Nephron (organoid): Measurements from ENCODE around the gene MRM3.

Experiments
- H3K27ac Mint-ChIP-seq, 3 experiments: 2 replicates each; pipeline ENCODE4 v1.8.0; 2020; ENCODE audit warnings: mixed read lengths in 3 of 3, mild to moderate bottlenecking in 2 of 3, moderate library complexity in 1 of 3
- H3K27me3 Mint-ChIP-seq: 2 replicates; pipeline ENCODE4 v1.8.0; 2021; ENCODE audit warnings: low read depth, mild to moderate bottlenecking, moderate library complexity, mixed read lengths
- H3K36me3 Mint-ChIP-seq: 2 replicates; pipeline ENCODE4 v1.8.0; 2020; ENCODE audit warnings: low read depth, mixed read lengths
- H3K4me1 Mint-ChIP-seq: 2 replicates; pipeline ENCODE4 v1.8.0; 2020; ENCODE audit warnings: mixed read lengths
- H3K4me3 Mint-ChIP-seq, 3 experiments: 2 replicates each; pipeline ENCODE4 v1.8.0; 2020; ENCODE audit warnings: mild to moderate bottlenecking in 3 of 3, mixed read lengths in 3 of 3, moderate library complexity in 2 of 3
- H3K9me3 Mint-ChIP-seq: 2 replicates; pipeline ENCODE4 v1.8.0; 2020; ENCODE audit warnings: mixed read lengths
- CTCF ChIP-seq, 3 experiments: fragments of 200-600 bp; sonication (generic); IDR thresholded peaks; one replicate each; pipeline ENCODE4 v1.5.0; 2021; ENCODE audit warnings: antibody characterized with exemption in 3 of 3; ENCODE audit not compliant: unreplicated experiment in 3 of 3

The MRM3 gene

GRCh38 chr17:838486-838885 is 56.3 kb downstream of the MRM3 start:
- peaks cover 3% of the 10 kb centered on the region for H3K9me3 Mint-ChIP-seq
- no peak overlapping the region for H3K4me3 Mint-ChIP-seq
- peaks cover 28% of the 10 kb centered on the region for H3K4me1 Mint-ChIP-seq
- no peak overlapping the region for H3K27ac Mint-ChIP-seq
- TF ChIP-seq CTCF (IDR thresholded peaks at IDR 0.05; ENCODE audit: unreplicated experiment in 3 of 3), result no peak
- peaks cover 30% of the 10 kb centered on the region for H3K36me3 Mint-ChIP-seq
- H3K27me3 Mint-ChIP-seq, result no peaks in the 10 kb centered on the region

GRCh38 chr17:841313-841712 is 59.2 kb downstream of the MRM3 start:
- H3K27me3 Mint-ChIP-seq, result no peaks in the 10 kb centered on the region
- no peak overlapping the region for H3K4me3 Mint-ChIP-seq
- no peaks in the 10 kb centered on the region for H3K9me3 Mint-ChIP-seq
- peaks cover 29% of the 10 kb centered on the region for H3K36me3 Mint-ChIP-seq
- H3K27ac Mint-ChIP-seq, result no peak overlapping the region
- TF ChIP-seq CTCF (IDR thresholded peaks at IDR 0.05; ENCODE audit: unreplicated experiment in 3 of 3), result no peak
- peaks cover 28% of the 10 kb centered on the region for H3K4me1 Mint-ChIP-seq
